HEK293 (cell line): ENCODE results near the gene ATCAY.

ENCODE experiments used
- CTCF ChIA-PET: fragments of 350-600 bp; formaldehyde crosslinking; extraction: SDS; loops from one replicate; lab custom pipeline; 2021; ENCODE audit warnings: antibody characterized with exemption; lab: Yijun Ruan, JAX
- POLR2A ChIA-PET: fragments of 300-600 bp; formaldehyde crosslinking; extraction: SDS; loops from one replicate; lab custom pipeline; 2020; ENCODE audit warnings: antibody characterized with exemption, inconsistent platforms; lab: Yijun Ruan, JAX
- H3K27ac ChIP-seq: fragments of 200-500 bp; sonication (Bioruptor generic); 2 replicates; pipeline ENCODE4 v1.5.1; 2014; ENCODE audit warnings: low read depth, low read length, control low read depth, inconsistent platforms; ENCODE audit errors: extremely low read depth
- H3K36me3 ChIP-seq, 2 experiments: fragments of 200-500 bp in 1 of 2; sonication (Bioruptor generic) in 1 of 2; 1 replicate in 1 of 2; 2 replicates in 1 of 2; pipeline ENCODE4 v1.5.1; 2014 to 2017; ENCODE audit warnings: inconsistent platforms in 2 of 2, low read length in 2 of 2; ENCODE audit not compliant: control insufficient read depth in 2 of 2, insufficient read depth in 1 of 2
- H3K4me1 ChIP-seq: fragments of 200-500 bp; sonication (Bioruptor generic); 2 replicates; pipeline ENCODE4 v1.5.1; 2014; ENCODE audit warnings: mild to moderate bottlenecking, low read length, inconsistent platforms; ENCODE audit not compliant: control insufficient read depth, insufficient read depth
- H3K4me3 ChIP-seq: 2 replicates; pipeline ENCODE4 v1.5.1; 2011; ENCODE audit warnings: low read depth, mild to moderate bottlenecking, control low read depth, low read length, moderate library complexity
- H3K9me3 ChIP-seq: fragments of 200-500 bp; sonication (Bioruptor generic); 2 replicates; pipeline ENCODE4 v1.5.1; 2014; ENCODE audit warnings: low read depth, low read length, inconsistent platforms; ENCODE audit not compliant: control insufficient read depth, insufficient read depth
- GFI1B ChIP-seq: fragments of 450-650 bp; formaldehyde crosslinking; IDR thresholded peaks from 2 replicates; pipeline ENCODE4 v1.5.1; 2016; ENCODE audit warnings: missing biosample characterization, missing genetic modification characterization
- GLIS1 ChIP-seq: fragments of 450-650 bp; formaldehyde crosslinking; IDR thresholded peaks from 2 replicates; pipeline ENCODE4 v1.5.1; 2016; ENCODE audit warnings: missing biosample characterization, missing genetic modification characterization
- IKZF3 ChIP-seq: fragments of 450-650 bp; IDR thresholded peaks from 2 replicates; pipeline ENCODE4 v1.5.0; 2018; ENCODE audit warnings: missing biosample characterization, mild to moderate bottlenecking, missing genetic modification characterization, moderate library complexity
- KLF16 ChIP-seq: fragments of 450-650 bp; formaldehyde crosslinking; IDR thresholded peaks from 2 replicates; pipeline ENCODE4 v1.5.1; 2017; ENCODE audit warnings: missing biosample characterization, missing genetic modification characterization
- SCRT1 ChIP-seq: fragments of 450-650 bp; formaldehyde crosslinking; IDR thresholded peaks from 2 replicates; pipeline ENCODE4 v1.5.1; 2016; ENCODE audit warnings: missing biosample characterization, missing genetic modification characterization, borderline replicate concordance
- SP3 ChIP-seq: fragments of 450-650 bp; formaldehyde crosslinking; IDR thresholded peaks from 2 replicates; pipeline ENCODE4 v1.5.1; 2016; ENCODE audit warnings: missing biosample characterization, missing genetic modification characterization
- ZBTB17 ChIP-seq: fragments of 450-650 bp; formaldehyde crosslinking; IDR thresholded peaks from 2 replicates; pipeline ENCODE4 v1.5.1; 2016; ENCODE audit warnings: missing biosample characterization, missing genetic modification characterization
- ZBTB20 ChIP-seq: fragments of 450-650 bp; formaldehyde crosslinking; IDR thresholded peaks from 2 replicates; pipeline ENCODE4 v1.5.1; 2016; ENCODE audit warnings: missing biosample characterization, missing genetic modification characterization
- ZNF10 ChIP-seq: fragments of 450-650 bp; formaldehyde crosslinking; IDR thresholded peaks from 2 replicates; pipeline ENCODE4 v1.5.1; 2017; ENCODE audit warnings: missing biosample characterization, missing genetic modification characterization
- ZNF169 ChIP-seq: fragments of 450-650 bp; formaldehyde crosslinking; IDR thresholded peaks from 2 replicates; pipeline ENCODE4 v1.5.1; 2016; ENCODE audit warnings: missing biosample characterization, missing genetic modification characterization
- ZNF202 ChIP-seq: fragments of 450-650 bp; formaldehyde crosslinking; IDR thresholded peaks from 2 replicates; pipeline ENCODE4 v1.5.1; 2016; ENCODE audit warnings: missing biosample characterization, missing genetic modification characterization, borderline replicate concordance
- ZNF211 ChIP-seq: fragments of 450-650 bp; formaldehyde crosslinking; IDR thresholded peaks from 2 replicates; pipeline ENCODE4 v1.5.1; 2016; ENCODE audit warnings: low read depth, missing biosample characterization, missing genetic modification characterization
- ZNF530 ChIP-seq: fragments of 450-650 bp; formaldehyde crosslinking; IDR thresholded peaks from 2 replicates; pipeline ENCODE4 v1.5.1; 2016; ENCODE audit warnings: low read depth, missing biosample characterization, missing genetic modification characterization
- ZNF561 ChIP-seq: fragments of 450-650 bp; IDR thresholded peaks from 2 replicates; pipeline ENCODE4 v1.5.1; 2018; ENCODE audit warnings: missing biosample characterization, missing genetic modification characterization, borderline replicate concordance
- ZNF596 ChIP-seq: fragments of 450-650 bp; IDR thresholded peaks from 2 replicates; pipeline ENCODE4 v1.5.0; 2018; ENCODE audit warnings: missing biosample characterization, mild to moderate bottlenecking, missing genetic modification characterization, moderate library complexity
- ZNF664 ChIP-seq: fragments of 450-650 bp; formaldehyde crosslinking; IDR thresholded peaks from 2 replicates; pipeline ENCODE4 v1.5.1; 2016; ENCODE audit warnings: missing biosample characterization, missing genetic modification characterization
- ZNF76 ChIP-seq: fragments of 450-650 bp; formaldehyde crosslinking; IDR thresholded peaks from 2 replicates; pipeline ENCODE4; 2016; ENCODE audit warnings: low read depth, missing biosample characterization, missing genetic modification characterization, borderline replicate concordance
- TF ChIP-seq, protein P1 (sequence below): fragments of 450-650 bp; formaldehyde crosslinking; IDR thresholded peaks from 2 replicates; pipeline ENCODE4 v1.5.1; 2017; ENCODE audit warnings: missing biosample characterization, missing genetic modification characterization
- TF ChIP-seq, protein P2 (sequence below): fragments of 450-650 bp; formaldehyde crosslinking; IDR thresholded peaks from 2 replicates; pipeline ENCODE4 v1.5.0; 2017; ENCODE audit warnings: missing biosample characterization, missing genetic modification characterization, borderline replicate concordance
- TF ChIP-seq, protein P3 (sequence below): fragments of 450-650 bp; formaldehyde crosslinking; IDR thresholded peaks from 2 replicates; pipeline ENCODE4 v1.5.1; 2016; ENCODE audit warnings: missing biosample characterization, missing genetic modification characterization, borderline replicate concordance
- TF ChIP-seq, protein P4 (sequence below): fragments of 450-650 bp; formaldehyde crosslinking; IDR thresholded peaks from 2 replicates; pipeline ENCODE4 v1.5.1; 2016; ENCODE audit warnings: missing biosample characterization, missing genetic modification characterization
- TF ChIP-seq, protein P5 (sequence below): fragments of 450-650 bp; formaldehyde crosslinking; IDR thresholded peaks from 2 replicates; pipeline ENCODE4 v1.5.1; 2017; ENCODE audit warnings: missing biosample characterization, missing genetic modification characterization
- TF ChIP-seq, protein P6 (sequence below): fragments of 450-650 bp; formaldehyde crosslinking; IDR thresholded peaks from 2 replicates; pipeline ENCODE4 v1.5.1; 2016; ENCODE audit warnings: missing biosample characterization, missing genetic modification characterization

ATCAY gene

DNA sequence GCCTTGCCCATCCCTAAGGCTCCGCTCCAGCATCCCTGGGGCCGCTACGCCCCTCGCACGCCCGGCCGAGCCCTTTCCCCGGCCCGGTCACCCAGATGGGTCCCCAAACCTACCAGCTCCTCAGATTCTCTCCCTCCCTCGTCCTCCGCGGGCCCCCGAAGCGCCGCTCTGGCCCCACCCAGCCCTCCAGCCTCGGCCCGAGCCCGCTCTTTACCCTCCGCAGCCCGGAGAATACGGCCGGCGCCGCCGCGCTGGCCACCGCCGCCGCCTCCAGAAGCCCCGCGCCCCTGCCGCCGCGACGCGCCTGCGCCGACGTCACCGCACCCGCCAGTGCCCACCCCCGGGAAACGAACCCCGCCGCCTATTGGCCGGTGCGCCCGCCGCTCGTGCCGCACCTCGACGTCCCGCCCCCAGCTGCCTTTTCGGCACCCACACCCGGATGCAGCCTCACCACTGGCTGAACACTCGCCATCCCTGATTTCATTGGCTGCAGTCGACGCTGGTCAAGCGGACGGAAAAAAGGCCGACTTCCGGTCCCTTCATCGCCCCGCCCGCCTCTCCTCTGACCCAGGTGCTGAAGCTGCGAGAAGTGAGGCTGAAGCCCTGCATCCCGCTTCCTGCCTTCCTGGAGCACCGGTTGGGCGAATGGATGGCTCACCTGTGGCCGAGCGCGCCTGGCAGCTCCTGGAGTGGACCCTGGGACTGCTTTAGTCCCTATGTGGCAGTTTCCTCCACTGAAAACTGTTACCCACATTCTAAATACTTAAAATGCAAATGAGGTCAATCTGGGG lies 90.5 kb downstream of the ATCAY start, which contains the start of gene DAPK3:
TSS of gene DAPK3 (minus strand) at position 292 of the 791 bp plus-strand sequence. CDS start 1,364 bp downstream, outside the sequence.
- peak within 1 kb of the TSS; percentile 93 for H3K4me3 ChIP-seq
- H3K27ac ChIP-seq, result peak within 1 kb of the TSS; percentile 90
- ChIA-PET POLR2A (interaction anchor here (0.5 to 5.3 kb wide), 9 partner anchors 11 to 208 kb away, joined by 3 to 258 read pairs (median 4); partner anchors contain the start of genes EEF2, MRPL54, NMRK2 and ZBTB7A), CTCF (interaction anchor here (0.7 to 1.6 kb wide), 3 partner anchors 11 to 498 kb away, joined by 3 to 5 read pairs (median 4); partner anchors contain the start of gene EEF2)
- H3K9me3 ChIP-seq, result no peaks in the 10 kb centered on the region
- peaks cover 17% of the 10 kb centered on the region for H3K4me1 ChIP-seq
- H3K36me3 ChIP-seq, result peaks cover 17 to 36% of the 10 kb centered on the region in 2 experiments; a peak in 2 of 3 replicates
- peak; percentile 92 for TF ChIP-seq IKZF3 (tag by site-specific recombination)
- TF ChIP-seq ZBTB17 (tag by site-specific recombination), result peak; percentile 59
- TF ChIP-seq, protein P1, sequence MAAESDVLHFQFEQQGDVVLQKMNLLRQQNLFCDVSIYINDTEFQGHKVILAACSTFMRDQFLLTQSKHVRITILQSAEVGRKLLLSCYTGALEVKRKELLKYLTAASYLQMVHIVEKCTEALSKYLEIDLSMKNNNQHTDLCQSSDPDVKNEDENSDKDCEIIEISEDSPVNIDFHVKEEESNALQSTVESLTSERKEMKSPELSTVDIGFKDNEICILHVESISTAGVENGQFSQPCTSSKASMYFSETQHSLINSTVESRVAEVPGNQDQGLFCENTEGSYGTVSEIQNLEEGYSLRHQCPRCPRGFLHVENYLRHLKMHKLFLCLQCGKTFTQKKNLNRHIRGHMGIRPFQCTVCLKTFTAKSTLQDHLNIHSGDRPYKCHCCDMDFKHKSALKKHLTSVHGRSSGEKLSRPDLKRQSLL (tag by site-specific recombination), result 0 out of 2 replicates have a peak, but pooled peaks have one; percentile 45
- TF ChIP-seq, protein P2, sequence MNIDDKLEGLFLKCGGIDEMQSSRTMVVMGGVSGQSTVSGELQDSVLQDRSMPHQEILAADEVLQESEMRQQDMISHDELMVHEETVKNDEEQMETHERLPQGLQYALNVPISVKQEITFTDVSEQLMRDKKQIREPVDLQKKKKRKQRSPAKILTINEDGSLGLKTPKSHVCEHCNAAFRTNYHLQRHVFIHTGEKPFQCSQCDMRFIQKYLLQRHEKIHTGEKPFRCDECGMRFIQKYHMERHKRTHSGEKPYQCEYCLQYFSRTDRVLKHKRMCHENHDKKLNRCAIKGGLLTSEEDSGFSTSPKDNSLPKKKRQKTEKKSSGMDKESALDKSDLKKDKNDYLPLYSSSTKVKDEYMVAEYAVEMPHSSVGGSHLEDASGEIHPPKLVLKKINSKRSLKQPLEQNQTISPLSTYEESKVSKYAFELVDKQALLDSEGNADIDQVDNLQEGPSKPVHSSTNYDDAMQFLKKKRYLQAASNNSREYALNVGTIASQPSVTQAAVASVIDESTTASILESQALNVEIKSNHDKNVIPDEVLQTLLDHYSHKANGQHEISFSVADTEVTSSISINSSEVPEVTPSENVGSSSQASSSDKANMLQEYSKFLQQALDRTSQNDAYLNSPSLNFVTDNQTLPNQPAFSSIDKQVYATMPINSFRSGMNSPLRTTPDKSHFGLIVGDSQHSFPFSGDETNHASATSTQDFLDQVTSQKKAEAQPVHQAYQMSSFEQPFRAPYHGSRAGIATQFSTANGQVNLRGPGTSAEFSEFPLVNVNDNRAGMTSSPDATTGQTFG (tag by site-specific recombination), result no peak
- no peak for TF ChIP-seq GFI1B (tag by site-specific recombination)
- TF ChIP-seq ZNF169 (tag by site-specific recombination), result no peak
- TF ChIP-seq ZNF202 (tag by site-specific recombination), result no peak
- TF ChIP-seq, protein P3, sequence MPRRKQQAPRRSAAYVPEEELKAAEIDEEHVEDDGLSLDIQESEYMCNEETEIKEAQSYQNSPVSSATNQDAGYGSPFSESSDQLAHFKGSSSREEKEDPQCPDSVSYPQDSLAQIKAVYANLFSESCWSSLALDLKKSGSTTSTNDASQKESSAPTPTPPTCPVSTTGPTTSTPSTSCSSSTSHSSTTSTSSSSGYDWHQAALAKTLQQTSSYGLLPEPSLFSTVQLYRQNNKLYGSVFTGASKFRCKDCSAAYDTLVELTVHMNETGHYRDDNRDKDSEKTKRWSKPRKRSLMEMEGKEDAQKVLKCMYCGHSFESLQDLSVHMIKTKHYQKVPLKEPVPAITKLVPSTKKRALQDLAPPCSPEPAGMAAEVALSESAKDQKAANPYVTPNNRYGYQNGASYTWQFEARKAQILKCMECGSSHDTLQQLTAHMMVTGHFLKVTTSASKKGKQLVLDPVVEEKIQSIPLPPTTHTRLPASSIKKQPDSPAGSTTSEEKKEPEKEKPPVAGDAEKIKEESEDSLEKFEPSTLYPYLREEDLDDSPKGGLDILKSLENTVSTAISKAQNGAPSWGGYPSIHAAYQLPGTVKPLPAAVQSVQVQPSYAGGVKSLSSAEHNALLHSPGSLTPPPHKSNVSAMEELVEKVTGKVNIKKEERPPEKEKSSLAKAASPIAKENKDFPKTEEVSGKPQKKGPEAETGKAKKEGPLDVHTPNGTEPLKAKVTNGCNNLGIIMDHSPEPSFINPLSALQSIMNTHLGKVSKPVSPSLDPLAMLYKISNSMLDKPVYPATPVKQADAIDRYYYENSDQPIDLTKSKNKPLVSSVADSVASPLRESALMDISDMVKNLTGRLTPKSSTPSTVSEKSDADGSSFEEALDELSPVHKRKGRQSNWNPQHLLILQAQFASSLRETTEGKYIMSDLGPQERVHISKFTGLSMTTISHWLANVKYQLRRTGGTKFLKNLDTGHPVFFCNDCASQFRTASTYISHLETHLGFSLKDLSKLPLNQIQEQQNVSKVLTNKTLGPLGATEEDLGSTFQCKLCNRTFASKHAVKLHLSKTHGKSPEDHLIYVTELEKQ (tag by site-specific recombination), result no peak
- TF ChIP-seq SP3, result peak; percentile 81
- TF ChIP-seq ZNF664 (tag by site-specific recombination), result no peak
- TF ChIP-seq ZNF530 (tag by site-specific recombination), result no peak
- peak; percentile 88; the same call in 1 of the 2 replicates for TF ChIP-seq ZNF561
- TF ChIP-seq, protein P4, sequence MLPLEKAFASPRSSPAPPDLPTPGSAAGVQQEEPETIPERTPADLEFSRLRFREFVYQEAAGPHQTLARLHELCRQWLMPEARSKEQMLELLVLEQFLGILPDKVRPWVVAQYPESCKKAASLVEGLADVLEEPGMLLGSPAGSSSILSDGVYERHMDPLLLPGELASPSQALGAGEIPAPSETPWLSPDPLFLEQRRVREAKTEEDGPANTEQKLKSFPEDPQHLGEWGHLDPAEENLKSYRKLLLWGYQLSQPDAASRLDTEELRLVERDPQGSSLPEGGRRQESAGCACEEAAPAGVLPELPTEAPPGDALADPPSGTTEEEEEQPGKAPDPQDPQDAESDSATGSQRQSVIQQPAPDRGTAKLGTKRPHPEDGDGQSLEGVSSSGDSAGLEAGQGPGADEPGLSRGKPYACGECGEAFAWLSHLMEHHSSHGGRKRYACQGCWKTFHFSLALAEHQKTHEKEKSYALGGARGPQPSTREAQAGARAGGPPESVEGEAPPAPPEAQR, result no peak
- no peak for TF ChIP-seq ZNF211 (tag by site-specific recombination)
- no peak for TF ChIP-seq ZNF596 (tag by site-specific recombination)
- TF ChIP-seq GLIS1 (tag by site-specific recombination), result peak; percentile 59; the same call in 1 of the 2 replicates
- no peak for TF ChIP-seq ZNF10 (tag by site-specific recombination)
- peak; percentile 68; the same call in 1 of the 2 replicates for TF ChIP-seq KLF16 (tag by site-specific recombination)
- peak; percentile 59 for TF ChIP-seq ZBTB20 (tag by site-specific recombination)
- TF ChIP-seq, protein P5, sequence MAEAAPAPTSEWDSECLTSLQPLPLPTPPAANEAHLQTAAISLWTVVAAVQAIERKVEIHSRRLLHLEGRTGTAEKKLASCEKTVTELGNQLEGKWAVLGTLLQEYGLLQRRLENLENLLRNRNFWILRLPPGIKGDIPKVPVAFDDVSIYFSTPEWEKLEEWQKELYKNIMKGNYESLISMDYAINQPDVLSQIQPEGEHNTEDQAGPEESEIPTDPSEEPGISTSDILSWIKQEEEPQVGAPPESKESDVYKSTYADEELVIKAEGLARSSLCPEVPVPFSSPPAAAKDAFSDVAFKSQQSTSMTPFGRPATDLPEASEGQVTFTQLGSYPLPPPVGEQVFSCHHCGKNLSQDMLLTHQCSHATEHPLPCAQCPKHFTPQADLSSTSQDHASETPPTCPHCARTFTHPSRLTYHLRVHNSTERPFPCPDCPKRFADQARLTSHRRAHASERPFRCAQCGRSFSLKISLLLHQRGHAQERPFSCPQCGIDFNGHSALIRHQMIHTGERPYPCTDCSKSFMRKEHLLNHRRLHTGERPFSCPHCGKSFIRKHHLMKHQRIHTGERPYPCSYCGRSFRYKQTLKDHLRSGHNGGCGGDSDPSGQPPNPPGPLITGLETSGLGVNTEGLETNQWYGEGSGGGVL (tag by site-specific recombination), result no peak
- TF ChIP-seq, protein P6, sequence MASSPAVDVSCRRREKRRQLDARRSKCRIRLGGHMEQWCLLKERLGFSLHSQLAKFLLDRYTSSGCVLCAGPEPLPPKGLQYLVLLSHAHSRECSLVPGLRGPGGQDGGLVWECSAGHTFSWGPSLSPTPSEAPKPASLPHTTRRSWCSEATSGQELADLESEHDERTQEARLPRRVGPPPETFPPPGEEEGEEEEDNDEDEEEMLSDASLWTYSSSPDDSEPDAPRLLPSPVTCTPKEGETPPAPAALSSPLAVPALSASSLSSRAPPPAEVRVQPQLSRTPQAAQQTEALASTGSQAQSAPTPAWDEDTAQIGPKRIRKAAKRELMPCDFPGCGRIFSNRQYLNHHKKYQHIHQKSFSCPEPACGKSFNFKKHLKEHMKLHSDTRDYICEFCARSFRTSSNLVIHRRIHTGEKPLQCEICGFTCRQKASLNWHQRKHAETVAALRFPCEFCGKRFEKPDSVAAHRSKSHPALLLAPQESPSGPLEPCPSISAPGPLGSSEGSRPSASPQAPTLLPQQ (tag by site-specific recombination), result no peak
- peak; percentile 38; the same call in 1 of the 2 replicates for TF ChIP-seq ZNF76 (tag by site-specific recombination)
- TF ChIP-seq SCRT1 (tag by site-specific recombination), result peak; percentile 90; the same call in 1 of the 2 replicates
